ENCODE results near the gene SLC28A3.

Gene SLC28A3

GRCh38 chr9:84296146-84296843, 44.3 kb downstream of the SLC28A3 start:
- no peak for DNase-seq

- no peak for DNase-seq
These were observed 46.2 kb downstream of the SLC28A3 start for GRCh38 chr9:84294241-84294950.

GRCh38 chr9:84293001-84293798, 47.4 kb downstream of the SLC28A3 start:
- no peak for DNase-seq

GRCh38 chr9:84285381-84285780, 55.2 kb downstream of the SLC28A3 start:
- DNase-seq: no peak

- DNase-seq: no peak
These were observed 56.6 kb downstream of the SLC28A3 start for GRCh38 chr9:84283946-84284345.

GRCh38 chr9:84278130-84278529, 62.4 kb downstream of the SLC28A3 start:
- no peak for DNase-seq

GRCh38 chr9:84277646-84278045, 62.9 kb downstream of the SLC28A3 start:
- no peak for DNase-seq

GRCh38 chr9:84276741-84277140, 63.8 kb downstream of the SLC28A3 start:
- no peak for DNase-seq

- DNase-seq: no peak
These were observed 68.5 kb downstream of the SLC28A3 start for GRCh38 chr9:84271921-84272556.

- no peak for DNase-seq
These were observed 69.0 kb downstream of the SLC28A3 start for GRCh38 chr9:84271531-84271900.

GRCh38 chr9:84270847-84271530, 69.6 kb downstream of the SLC28A3 start:
- no peak for DNase-seq

- DNase-seq: peak; percentile 44
These were observed 74.4 kb downstream of the SLC28A3 start for GRCh38 chr9:84266087-84266561.

- no peak for DNase-seq
These were observed 76.1 kb downstream of the SLC28A3 start for GRCh38 chr9:84264307-84265029.

- peak; percentile 69 for DNase-seq
These were observed 79.3 kb downstream of the SLC28A3 start for GRCh38 chr9:84261070-84261746.

- no peak for DNase-seq
These were observed 82.2 kb downstream of the SLC28A3 start for GRCh38 chr9:84258371-84258770.

- no peak for DNase-seq
These were observed 84.9 kb downstream of the SLC28A3 start for GRCh38 chr9:84255696-84256095.

GRCh38 chr9:84254972-84255371, 85.6 kb downstream of the SLC28A3 start:
- DNase-seq: no peak

- no peak for DNase-seq
These were observed 88.6 kb downstream of the SLC28A3 start for GRCh38 chr9:84251921-84252320.

- DNase-seq: no peak
These were observed 98.7 kb downstream of the SLC28A3 start for GRCh38 chr9:84241817-84242373.

GRCh38 chr9:84239343-84239742, 101.2 kb downstream of the SLC28A3 start:
- no peak for DNase-seq

GRCh38 chr9:84238652-84239051, 101.9 kb downstream of the SLC28A3 start:
- DNase-seq: no peak
